Fibroblast of mammary gland (primary cell): Measurements from ENCODE around the gene VOPP1.
A peak's percentile ranks its signal among the peaks of the same experiment; 100 is the strongest.

ENCODE experiments used
- DNase-seq: peaks from one replicate; pipeline ENCODE4 v3.0.0-alpha.2; 2010; ENCODE audit warnings: low read depth
- H3K4me3 ChIP-seq: 2 replicates; pipeline ENCODE4 v1.5.1; 2011; ENCODE audit warnings: low read depth, mild to moderate bottlenecking, low read length, moderate library complexity; ENCODE audit not compliant: control insufficient read depth
- CTCF ChIP-seq: conservative IDR thresholded peaks from 2 replicates; pipeline ENCODE4 v1.5.1; 2011; ENCODE audit warnings: low read depth, low read length, inconsistent platforms; ENCODE audit not compliant: control insufficient read depth, insufficient read depth

The VOPP1 gene

GRCh38 chr7:55594870-55595269 is 22.6 kb upstream of the VOPP1 start:
- no peak for TF ChIP-seq CTCF
- DNase-seq: no peak
- no peak overlapping the region for H3K4me3 ChIP-seq

- TF ChIP-seq CTCF: no peak
- no peak overlapping the region for H3K4me3 ChIP-seq
Measured at GRCh38 chr7:55594414-55594813, 22.1 kb upstream of the VOPP1 start.

GRCh38 chr7:55593515-55594318 is 21.4 kb upstream of the VOPP1 start:
- TF ChIP-seq CTCF: peak; percentile 84
- no peak overlapping the region for H3K4me3 ChIP-seq
- DNase-seq: peak; percentile 86

More at GRCh38 chr7:55594414-55594813, 22.1 kb upstream of the VOPP1 start:
- no peak for DNase-seq

- H3K4me3 ChIP-seq: no peak overlapping the region
- no peak for TF ChIP-seq CTCF
- no peak for DNase-seq
Measured at GRCh38 chr7:55593172-55593514, 20.8 kb upstream of the VOPP1 start.

GRCh38 chr7:55592492-55592891 is 20.2 kb upstream of the VOPP1 start:
- TF ChIP-seq CTCF: no peak
- no peak for DNase-seq
- H3K4me3 ChIP-seq: no peak overlapping the region

GRCh38 chr7:55591282-55591931 is 19.1 kb upstream of the VOPP1 start:
- TF ChIP-seq CTCF: no peak
- DNase-seq: no peak
- H3K4me3 ChIP-seq: no peak overlapping the region
